ENCODE data around the gene MOB3B. TPM values are rescaled to one million over a fixed set of nuclear protein-coding genes. Genes with fewer than 3 reads are reported as not detected.

Gene MOB3B
- total RNA-seq, 1 donor from 2014 or later, result 17.8 TPM

DNA sequence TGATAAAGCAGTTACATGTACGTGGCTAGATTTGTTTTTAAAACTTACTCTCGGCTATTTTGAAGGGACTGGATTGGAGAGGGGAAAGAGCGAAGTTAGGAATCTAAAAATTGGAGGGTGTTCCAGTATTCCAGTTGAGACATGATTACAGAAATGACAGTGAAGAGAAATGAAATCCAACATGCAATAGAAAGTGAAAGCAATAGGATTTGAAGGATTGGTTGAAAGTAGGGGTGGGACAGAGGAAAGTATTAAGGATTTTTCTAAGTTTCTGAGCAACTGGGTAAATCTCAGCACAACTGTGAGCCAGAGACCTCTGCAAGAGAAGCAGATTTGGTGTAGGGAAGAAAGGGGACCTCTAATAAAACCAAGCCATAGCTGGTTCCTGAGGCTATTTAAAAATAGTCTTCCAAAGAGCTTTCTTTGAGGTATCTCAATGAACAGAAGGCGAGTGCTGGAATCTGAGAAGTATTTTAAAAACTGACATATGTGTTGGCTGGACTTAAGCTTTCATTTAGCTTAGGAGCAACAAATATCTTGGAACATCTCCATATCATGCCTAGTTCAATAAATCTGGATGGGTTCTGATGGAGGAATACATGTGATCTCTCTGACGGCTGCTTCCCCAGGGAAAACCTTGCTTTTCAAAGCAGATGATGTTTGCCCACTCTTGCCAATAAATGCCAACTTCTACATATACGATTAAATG lies 115.9 kb downstream of the MOB3B start:
- peak; percentile 19 for ATAC-seq
- Histone ChIP-seq H3K4me3 (peak overlapping the region; percentile 28), H3K36me3 (no peaks in the 10 kb centered on the region), H3K27me3 (no peaks in the 10 kb centered on the region), H3K27ac (peak overlapping the region; percentile 64), H3K4me1 (peaks cover 13% of the 10 kb centered on the region), H3K9me3 (no peaks in the 10 kb centered on the region)
- TF ChIP-seq, protein P1, sequence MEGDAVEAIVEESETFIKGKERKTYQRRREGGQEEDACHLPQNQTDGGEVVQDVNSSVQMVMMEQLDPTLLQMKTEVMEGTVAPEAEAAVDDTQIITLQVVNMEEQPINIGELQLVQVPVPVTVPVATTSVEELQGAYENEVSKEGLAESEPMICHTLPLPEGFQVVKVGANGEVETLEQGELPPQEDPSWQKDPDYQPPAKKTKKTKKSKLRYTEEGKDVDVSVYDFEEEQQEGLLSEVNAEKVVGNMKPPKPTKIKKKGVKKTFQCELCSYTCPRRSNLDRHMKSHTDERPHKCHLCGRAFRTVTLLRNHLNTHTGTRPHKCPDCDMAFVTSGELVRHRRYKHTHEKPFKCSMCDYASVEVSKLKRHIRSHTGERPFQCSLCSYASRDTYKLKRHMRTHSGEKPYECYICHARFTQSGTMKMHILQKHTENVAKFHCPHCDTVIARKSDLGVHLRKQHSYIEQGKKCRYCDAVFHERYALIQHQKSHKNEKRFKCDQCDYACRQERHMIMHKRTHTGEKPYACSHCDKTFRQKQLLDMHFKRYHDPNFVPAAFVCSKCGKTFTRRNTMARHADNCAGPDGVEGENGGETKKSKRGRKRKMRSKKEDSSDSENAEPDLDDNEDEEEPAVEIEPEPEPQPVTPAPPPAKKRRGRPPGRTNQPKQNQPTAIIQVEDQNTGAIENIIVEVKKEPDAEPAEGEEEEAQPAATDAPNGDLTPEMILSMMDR (IDR thresholded peaks at IDR 0.05), result no peak
- DNase-seq, result no peak
- intact Hi-C loops (cut with DNase I), result loop anchor here (10.0 kb wide), 1 partner anchor 61 kb away; no protein-coding TSS in a partner anchor

DNA sequence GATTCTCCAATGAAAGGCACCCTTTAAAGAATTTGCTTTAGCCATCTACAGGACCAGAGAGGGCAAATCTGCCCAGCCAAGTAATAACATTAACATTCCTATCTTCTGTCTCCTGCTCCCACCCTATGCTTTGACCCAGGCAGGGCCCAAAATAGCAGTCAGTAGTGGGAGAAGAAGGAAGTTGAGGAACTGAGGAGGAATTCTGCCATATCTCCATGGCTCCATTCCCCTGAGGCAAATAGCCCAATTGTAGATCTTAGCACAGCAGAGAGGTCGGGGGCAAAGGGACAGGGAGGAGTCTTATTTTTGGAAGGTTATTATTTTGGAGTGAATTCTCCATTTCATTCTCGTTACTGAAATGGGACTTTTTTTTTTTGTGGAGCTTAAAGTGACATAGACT lies 116.7 kb downstream of the MOB3B start:
- intact Hi-C loops (cut with DNase I), result loop anchor here (10.0 kb wide), 1 partner anchor 62 kb away; no protein-coding TSS in a partner anchor
- no peak for DNase-seq
- ATAC-seq, result no peak

DNA sequence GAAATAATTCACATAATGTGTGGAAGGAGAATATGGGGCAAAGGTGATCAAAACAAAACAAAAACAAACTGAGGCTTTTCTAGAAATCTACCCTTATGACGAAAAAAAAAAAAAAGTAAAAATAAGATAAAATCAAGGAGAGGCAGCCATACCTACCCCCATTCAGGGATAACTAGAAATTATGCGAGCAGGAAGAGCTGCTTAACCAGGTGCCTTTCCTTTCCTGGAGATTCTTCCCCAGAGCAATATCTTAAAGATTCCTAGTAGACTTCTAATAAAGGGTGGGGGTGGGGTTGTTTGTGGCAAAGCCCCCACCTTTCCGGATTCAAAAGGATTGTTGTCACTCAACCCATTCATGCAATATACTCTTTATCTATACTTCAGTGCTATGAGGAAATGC lies 117.5 kb downstream of the MOB3B start:
- Histone ChIP-seq H3K4me3 (no peak overlapping the region), H3K9me3 (no peaks in the 10 kb centered on the region), H3K27ac (peak overlapping the region; percentile 64), H3K4me1 (peaks cover 26% of the 10 kb centered on the region), H3K27me3 (no peaks in the 10 kb centered on the region), H3K36me3 (no peaks in the 10 kb centered on the region)
- DNase-seq (no peak), ATAC-seq (no peak)
- TF ChIP-seq, protein P1 (IDR thresholded peaks at IDR 0.05), result no peak
- intact Hi-C loops (cut with DNase I), result loop anchor here (10.0 kb wide), 1 partner anchor 63 kb away; no protein-coding TSS in a partner anchor

More for the DNA sequence above, 116.7 kb downstream of the MOB3B start:
- H3K27me3 ChIP-seq, result no peaks in the 10 kb centered on the region
- no peaks in the 10 kb centered on the region for H3K36me3 ChIP-seq
- peak overlapping the region; percentile 28 for H3K4me3 ChIP-seq
- H3K4me1 ChIP-seq, result peaks cover 17% of the 10 kb centered on the region
- TF ChIP-seq, protein P1 (IDR thresholded peaks at IDR 0.05), result no peak
- H3K27ac ChIP-seq, result peak overlapping the region; percentile 64
- H3K9me3 ChIP-seq, result no peaks in the 10 kb centered on the region

DNA sequence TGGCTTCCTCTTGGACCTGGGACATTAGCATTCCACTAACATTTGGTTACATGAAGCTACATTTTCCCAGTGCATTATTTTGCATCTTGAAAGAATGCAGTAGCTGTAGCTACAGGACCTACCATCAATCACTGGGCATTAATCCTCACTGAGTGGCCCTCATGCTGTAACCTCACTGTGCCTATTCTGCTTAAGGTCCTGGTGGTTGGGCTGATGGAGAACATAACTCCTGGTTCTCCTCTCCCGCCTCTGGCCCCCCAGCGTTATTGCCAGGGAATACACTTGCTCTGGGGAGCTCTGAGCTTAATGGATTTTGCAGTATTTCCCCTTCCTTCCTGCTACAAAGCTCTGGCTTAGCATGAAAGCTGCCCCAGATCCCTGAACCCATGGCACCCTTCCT lies 121.1 kb downstream of the MOB3B start:
- H3K27ac ChIP-seq, result no peak overlapping the region
- intact Hi-C loops (cut with DNase I), result no loop called here
- H3K9me3 ChIP-seq, result no peaks in the 10 kb centered on the region
- no peak overlapping the region for H3K4me3 ChIP-seq
- ATAC-seq (no peak), DNase-seq (no peak)
- H3K4me1 ChIP-seq, result peaks cover 23% of the 10 kb centered on the region
- no peaks in the 10 kb centered on the region for H3K36me3 ChIP-seq
- no peaks in the 10 kb centered on the region for H3K27me3 ChIP-seq
- TF ChIP-seq, protein P1 (IDR thresholded peaks at IDR 0.05), result no peak

DNA sequence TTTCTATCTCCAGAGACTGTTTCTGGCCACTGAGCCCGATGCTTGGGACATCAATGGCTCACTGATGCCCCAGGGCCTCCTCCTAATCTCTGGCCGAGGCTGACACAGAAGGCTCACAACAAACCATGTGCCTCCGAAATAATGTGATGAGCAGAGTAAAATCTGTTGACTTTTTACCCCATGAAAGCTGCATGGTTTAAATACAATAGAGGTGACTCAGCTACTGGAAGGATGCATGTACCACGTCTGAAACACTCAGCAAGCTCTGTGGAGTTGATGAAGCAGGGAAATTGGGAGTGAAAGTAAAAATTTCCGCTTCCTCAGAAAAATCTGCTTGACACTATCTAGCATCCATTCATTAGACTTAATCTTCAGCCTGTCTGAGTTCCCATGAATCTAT lies 121.6 kb downstream of the MOB3B start:
- TF ChIP-seq, protein P1 (IDR thresholded peaks at IDR 0.05), result no peak
- Histone ChIP-seq H3K4me1 (peaks cover 21% of the 10 kb centered on the region), H3K27ac (no peak overlapping the region), H3K36me3 (no peaks in the 10 kb centered on the region), H3K27me3 (no peaks in the 10 kb centered on the region), H3K9me3 (no peaks in the 10 kb centered on the region), H3K4me3 (no peak overlapping the region)
- intact Hi-C loops (cut with DNase I), result no loop called here
- DNase-seq, result no peak
- ATAC-seq, result no peak

All from upper lobe of right lung (tissue), 1 donor.